Measurements from ENCODE around the gene OR2F1.

- no peak for TF ChIP-seq POLR2A (IDR thresholded peaks at IDR 0.05)
- TF ChIP-seq CTCF (IDR thresholded peaks at IDR 0.05 in 8 of 11, conservative IDR thresholded peaks at IDR 0.05 in 3 of 11), result no peak
- no peak for TF ChIP-seq POLR2AphosphoS5 (IDR thresholded peaks at IDR 0.05)
Observed at GRCh38 chr7:144004703-144005102, 50.1 kb downstream of the OR2F1 start.
